Fibroblast of the aortic adventitia (primary cell): ENCODE data around the gene TFEC. TPM values are rescaled to one million over a fixed set of nuclear protein-coding genes. Genes with fewer than 3 reads are reported as not detected.
A peak's percentile ranks its signal among the peaks of the same experiment; 100 is the strongest.
"Not testable (repeated sequence)": the region's sequence is repeated elsewhere in the genome, so short reads cannot be mapped to it uniquely, and the experiment has no call there.

Experiments used
- DNase-seq: peaks from one replicate; pipeline ENCODE4 v3.0.0-alpha.2; 2010; ENCODE audit warnings: low read depth
- H3K4me3 ChIP-seq: 2 replicates; pipeline ENCODE4 v1.5.1; 2011; ENCODE audit warnings: low read depth, mild to moderate bottlenecking, control low read depth, low read length, moderate library complexity
- total RNA-seq: library from RNA; depleted of rRNA; stranded (reverse); fragments of >200 nt; gene quantifications from 2 replicates; pipeline ENCODE4 v1.2.3, GENCODE V29; 2012; ENCODE audit warnings: low replicate concordance
- TF ChIP-seq, protein P1 (sequence below): IDR thresholded peaks from 2 replicates; pipeline ENCODE4 v1.5.1; 2011; ENCODE audit warnings: mild to moderate bottlenecking, low read length, control low read depth, inconsistent platforms; ENCODE audit not compliant: insufficient read depth

TFEC gene
- total RNA-seq, 1 donor, result 0.36 TPM

DNA sequence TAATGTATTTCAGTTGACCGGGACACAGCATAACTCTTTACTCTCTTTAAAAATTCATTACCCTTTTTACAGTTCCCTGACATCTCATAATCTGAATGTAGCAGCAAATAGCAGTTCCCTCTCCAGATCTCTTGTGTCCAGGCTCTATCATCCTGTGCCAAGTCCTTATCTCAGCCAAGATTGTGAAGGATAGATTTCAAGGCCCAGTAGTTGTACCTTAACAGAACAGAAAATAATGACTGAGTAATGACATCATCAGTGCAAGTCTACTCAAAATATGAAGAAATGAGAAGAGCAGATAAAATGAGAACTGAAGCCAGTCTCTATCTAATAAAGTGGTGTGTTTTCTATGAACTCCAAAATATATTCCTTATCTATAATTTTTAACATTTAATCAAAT lies 92.6 kb downstream of the TFEC start:
- H3K4me3 ChIP-seq, result no peak overlapping the region
- TF ChIP-seq, protein P1, sequence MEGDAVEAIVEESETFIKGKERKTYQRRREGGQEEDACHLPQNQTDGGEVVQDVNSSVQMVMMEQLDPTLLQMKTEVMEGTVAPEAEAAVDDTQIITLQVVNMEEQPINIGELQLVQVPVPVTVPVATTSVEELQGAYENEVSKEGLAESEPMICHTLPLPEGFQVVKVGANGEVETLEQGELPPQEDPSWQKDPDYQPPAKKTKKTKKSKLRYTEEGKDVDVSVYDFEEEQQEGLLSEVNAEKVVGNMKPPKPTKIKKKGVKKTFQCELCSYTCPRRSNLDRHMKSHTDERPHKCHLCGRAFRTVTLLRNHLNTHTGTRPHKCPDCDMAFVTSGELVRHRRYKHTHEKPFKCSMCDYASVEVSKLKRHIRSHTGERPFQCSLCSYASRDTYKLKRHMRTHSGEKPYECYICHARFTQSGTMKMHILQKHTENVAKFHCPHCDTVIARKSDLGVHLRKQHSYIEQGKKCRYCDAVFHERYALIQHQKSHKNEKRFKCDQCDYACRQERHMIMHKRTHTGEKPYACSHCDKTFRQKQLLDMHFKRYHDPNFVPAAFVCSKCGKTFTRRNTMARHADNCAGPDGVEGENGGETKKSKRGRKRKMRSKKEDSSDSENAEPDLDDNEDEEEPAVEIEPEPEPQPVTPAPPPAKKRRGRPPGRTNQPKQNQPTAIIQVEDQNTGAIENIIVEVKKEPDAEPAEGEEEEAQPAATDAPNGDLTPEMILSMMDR, result no peak
- peak; percentile 37 for DNase-seq

DNA sequence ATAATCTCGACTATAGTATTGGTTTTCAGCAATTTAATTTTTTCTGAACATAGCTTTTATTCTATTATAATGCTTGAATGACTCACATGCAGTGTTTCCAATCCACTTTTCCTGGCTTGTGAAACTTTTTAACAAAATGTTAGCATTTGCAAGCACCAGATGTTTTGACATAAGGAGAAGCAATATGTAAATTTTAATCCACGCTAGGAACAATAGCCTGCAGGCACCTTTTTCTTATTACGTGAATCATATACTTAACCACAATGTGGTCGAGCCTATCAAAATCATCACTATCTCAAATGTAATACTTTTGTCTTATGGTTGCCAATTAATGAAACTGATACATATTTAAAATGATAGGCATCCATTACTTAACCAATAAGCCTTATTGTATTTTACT lies 97.1 kb downstream of the TFEC start:
- TF ChIP-seq, protein P1, result no peak
- H3K4me3 ChIP-seq, result no peak overlapping the region
- peak; percentile 16 for DNase-seq

DNA sequence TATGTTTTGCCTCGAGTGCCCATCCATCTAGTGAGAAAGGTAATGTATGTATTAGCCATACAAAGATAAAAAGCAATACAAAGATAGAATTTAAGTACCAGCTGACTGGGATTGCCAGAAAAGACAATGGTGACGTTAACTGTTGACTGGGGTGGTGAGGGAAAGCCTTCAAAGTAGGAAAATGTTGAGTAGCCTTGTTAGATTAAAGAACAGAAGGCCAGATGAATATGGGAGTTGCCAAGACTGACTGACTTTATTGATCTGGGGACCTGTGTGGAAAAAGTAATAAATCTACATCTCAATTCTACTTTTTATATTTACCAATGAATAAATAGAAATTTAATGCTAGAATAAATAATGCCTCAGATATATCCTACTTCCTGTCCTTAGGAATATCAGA lies 97.7 kb downstream of the TFEC start:
- TF ChIP-seq, protein P1, result no peak
- DNase-seq, result no peak

DNA sequence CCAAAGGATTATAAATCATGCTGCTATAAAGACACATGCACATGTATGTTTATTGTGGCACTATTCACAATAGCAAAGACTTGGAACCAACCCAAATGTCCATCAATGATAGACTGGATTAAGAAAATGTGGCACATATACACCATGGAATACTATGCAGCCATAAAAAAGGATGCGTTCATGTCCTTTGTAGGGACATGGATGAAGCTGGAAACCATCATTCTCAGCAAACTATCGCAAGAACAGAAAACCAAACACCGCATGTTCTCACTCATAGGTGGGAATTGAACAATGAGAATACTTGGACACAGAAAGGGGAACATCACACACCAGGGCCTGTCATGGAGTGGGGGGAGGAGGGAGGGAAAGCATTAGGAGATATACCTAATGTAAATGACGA lies 100.4 kb downstream of the TFEC start:
- not testable (repeated sequence) for DNase-seq

More for the DNA sequence above, 97.7 kb downstream of the TFEC start:
- no peak overlapping the region for H3K4me3 ChIP-seq

DNA sequence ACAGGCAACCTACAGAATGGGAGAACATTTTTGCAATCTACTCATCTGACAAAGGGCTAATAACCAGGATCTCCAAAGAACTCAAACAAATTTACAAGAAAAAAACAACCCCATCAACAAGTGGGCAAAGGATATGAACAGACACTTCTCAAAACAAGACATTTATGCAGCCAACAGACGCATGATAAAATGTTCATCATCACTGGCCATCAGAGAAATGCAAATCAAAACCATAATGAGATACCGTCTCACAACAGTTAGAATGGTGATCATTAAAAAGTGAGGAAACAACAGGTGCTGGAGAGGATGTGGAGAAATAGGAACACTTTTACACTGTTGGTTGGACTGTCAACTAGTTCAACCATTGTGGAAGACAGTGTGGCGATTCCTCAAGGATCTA lies 100.8 kb downstream of the TFEC start:
- not testable (repeated sequence) for DNase-seq, H3K4me3 ChIP-seq

More for the DNA sequence above, 100.4 kb downstream of the TFEC start:
- H3K4me3 ChIP-seq, result not testable (repeated sequence)

DNA sequence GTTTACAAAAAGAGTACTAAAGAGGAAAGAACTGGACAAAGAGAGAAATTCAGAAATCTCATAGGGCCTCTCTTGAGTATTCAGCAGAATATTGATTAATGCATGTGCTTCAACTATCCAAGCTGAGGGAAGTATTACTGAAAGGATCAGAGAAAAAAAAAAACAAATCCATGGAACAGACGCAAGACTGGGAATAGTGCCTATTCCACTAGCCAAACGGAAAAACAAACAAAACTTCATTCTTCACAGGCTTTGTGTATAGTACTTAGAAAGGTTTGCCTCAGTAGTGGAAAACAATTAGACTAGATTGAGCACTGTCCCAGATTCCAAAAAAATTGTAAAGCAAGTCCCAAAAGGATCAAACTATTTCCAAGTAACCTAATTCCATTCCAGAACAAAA lies 106.2 kb downstream of the TFEC start:
- peak; percentile 32 for DNase-seq
- TF ChIP-seq, protein P1, result no peak
- H3K4me3 ChIP-seq, result no peak overlapping the region

DNA sequence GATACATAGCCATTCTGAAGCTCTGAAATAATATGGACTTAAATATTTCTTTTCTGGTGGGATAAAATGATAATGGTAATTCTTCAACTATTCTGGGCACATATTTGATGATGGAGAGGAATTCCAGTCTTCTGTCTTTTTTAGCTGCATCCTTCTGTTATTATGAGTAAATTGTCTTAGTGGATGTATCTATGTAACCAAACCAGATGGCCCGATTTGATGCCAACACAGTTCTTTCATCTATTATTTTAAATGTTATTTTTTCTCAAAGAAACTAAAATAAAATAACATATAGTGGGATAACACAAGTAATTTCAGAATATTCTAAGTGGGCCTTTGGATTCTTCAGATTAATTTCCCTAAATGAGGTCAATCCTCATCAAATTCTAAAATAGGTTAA lies 110.2 kb downstream of the TFEC start:
- DNase-seq, result no peak
- no peak overlapping the region for H3K4me3 ChIP-seq
- TF ChIP-seq, protein P1, result no peak

DNA sequence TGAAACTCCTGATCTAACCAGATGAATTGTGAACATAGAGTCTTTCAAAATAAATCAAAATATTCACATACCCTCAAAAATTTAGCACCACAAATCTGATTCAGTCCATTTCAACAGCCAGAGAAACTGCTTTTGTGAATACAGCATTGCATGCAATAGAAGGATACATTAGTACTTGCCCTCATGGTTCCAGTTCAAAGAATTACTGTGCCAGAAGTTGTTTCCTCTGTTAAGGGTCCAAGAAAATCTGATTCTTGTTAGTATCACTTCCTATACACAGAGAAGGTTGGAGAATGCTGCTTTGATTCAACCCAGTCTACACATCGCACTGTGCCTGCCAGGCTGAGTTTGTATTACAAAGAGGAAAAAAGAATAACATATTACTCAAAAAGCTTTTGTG lies 115.6 kb downstream of the TFEC start:
- TF ChIP-seq, protein P1, result no peak
- H3K4me3 ChIP-seq, result no peak overlapping the region
- peak; percentile 42 for DNase-seq
